WERI-Rb-1 (cell line): ENCODE measurements around the gene POU3F2.
A peak's percentile ranks its signal among the peaks of the same experiment; 100 is the strongest.

Experiments
- DNase-seq: peaks from one replicate; pipeline ENCODE4 v3.0.0-alpha.2; 2020
- H3K27ac ChIP-seq: fragments of 250-450 bp; sonication (Bioruptor Pico); 2 replicates; pipeline ENCODE4 v1.5.1; 2020; ENCODE audit warnings: mild to moderate bottlenecking, moderate library complexity
- H3K27me3 ChIP-seq: fragments of 250-450 bp; sonication (Bioruptor Pico); 2 replicates; pipeline ENCODE4 v1.5.1; 2021; ENCODE audit warnings: mild to moderate bottlenecking, low read depth, moderate library complexity; ENCODE audit not compliant: insufficient read depth, severe bottlenecking
- H3K36me3 ChIP-seq: fragments of 250-450 bp; sonication (Bioruptor Pico); 2 replicates; pipeline ENCODE4 v1.5.1; 2020; ENCODE audit warnings: mild to moderate bottlenecking, moderate library complexity
- H3K4me3 ChIP-seq: 2 replicates; pipeline ENCODE4 v1.5.1; 2011; ENCODE audit warnings: low read depth, mild to moderate bottlenecking, control low read depth, low read length
- H3K9me3 ChIP-seq: fragments of 250-450 bp; sonication (Bioruptor Pico); 2 replicates; pipeline ENCODE4 v1.5.1; 2021; ENCODE audit warnings: mild to moderate bottlenecking, moderate library complexity; ENCODE audit not compliant: severe bottlenecking
- TF ChIP-seq, protein P1 (sequence below): IDR thresholded peaks from 2 replicates; pipeline ENCODE4 v1.5.1; 2011; ENCODE audit warnings: low read depth, mild to moderate bottlenecking, control low read depth, inconsistent platforms, low read length

The POU3F2 gene

DNA sequence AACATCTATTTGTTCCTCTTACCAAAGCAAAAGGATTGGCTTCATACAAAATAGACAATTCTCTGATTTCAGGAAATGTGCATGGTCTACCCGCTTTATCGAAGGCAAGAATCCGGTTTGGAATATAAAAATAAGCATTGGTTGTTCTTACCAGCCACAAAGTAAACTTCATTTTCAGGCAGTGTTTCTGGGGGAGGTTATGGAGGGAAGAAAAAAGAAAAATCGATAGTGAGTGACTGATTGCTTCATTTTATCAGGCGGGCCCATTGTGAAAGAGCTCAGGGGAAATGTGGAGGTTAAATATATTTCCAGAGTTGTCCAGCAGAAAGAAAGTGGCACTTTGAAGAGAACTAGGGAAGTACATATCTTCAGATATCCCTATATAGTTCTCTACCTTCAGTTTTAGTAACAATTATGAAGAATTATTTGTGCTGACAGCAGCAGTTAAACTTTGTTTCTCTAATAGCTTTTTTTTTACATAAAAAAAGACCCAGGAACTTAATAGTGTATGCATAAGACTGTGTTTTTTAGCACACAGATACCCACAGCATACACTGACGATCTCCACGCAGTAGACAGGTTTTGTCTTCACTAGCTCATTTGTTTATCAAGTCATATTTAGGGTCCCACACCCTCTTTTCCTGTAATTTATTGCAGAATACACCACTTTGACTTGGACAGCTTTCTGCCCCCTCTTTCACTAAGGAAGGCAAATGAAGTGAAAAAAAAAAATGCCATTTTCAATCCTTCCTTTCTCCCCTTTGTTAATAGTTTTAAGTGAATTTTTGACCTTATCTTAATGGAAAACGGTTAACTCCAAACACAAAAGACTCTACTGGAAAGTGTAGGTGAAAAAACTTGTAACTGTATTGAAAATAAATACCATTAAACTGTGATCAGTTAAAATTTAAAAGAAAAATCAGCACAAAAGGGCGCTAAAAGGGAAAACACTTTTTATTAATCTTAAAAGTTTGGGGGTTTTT, 2.9 kb downstream of the POU3F2 start:
- Histone ChIP-seq H3K27me3 (peaks cover 41% of the 10 kb centered on the region), H3K9me3 (no peaks in the 10 kb centered on the region), H3K36me3 (no peaks in the 10 kb centered on the region), H3K27ac (no peak overlapping the region), H3K4me3 (no peak overlapping the region)
- no peak for DNase-seq
- TF ChIP-seq, protein P1, sequence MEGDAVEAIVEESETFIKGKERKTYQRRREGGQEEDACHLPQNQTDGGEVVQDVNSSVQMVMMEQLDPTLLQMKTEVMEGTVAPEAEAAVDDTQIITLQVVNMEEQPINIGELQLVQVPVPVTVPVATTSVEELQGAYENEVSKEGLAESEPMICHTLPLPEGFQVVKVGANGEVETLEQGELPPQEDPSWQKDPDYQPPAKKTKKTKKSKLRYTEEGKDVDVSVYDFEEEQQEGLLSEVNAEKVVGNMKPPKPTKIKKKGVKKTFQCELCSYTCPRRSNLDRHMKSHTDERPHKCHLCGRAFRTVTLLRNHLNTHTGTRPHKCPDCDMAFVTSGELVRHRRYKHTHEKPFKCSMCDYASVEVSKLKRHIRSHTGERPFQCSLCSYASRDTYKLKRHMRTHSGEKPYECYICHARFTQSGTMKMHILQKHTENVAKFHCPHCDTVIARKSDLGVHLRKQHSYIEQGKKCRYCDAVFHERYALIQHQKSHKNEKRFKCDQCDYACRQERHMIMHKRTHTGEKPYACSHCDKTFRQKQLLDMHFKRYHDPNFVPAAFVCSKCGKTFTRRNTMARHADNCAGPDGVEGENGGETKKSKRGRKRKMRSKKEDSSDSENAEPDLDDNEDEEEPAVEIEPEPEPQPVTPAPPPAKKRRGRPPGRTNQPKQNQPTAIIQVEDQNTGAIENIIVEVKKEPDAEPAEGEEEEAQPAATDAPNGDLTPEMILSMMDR: no peak

DNA sequence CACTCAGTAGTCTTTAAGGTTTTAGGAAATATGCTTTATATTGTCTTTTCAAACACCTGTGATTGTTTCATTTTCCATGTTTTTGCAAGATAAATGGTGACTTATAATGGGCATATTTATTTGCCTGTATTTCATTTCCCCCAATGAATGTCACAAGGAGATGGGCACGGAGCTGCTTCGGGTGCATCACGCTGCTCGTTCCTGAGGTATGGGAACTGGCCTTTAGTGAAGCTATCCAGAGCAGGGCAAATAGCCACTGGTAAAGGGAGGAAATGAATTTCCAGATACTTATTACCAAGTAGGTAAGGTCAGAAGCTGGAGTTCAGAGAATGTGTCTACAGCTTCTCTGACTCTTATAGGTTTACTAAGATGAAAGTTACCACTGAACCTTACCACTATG, 3.7 kb downstream of the POU3F2 start:
- TF ChIP-seq, protein P1: no peak
- H3K4me3 ChIP-seq: no peak overlapping the region
- DNase-seq: no peak
- no peak overlapping the region for H3K27ac ChIP-seq
- no peaks in the 10 kb centered on the region for H3K36me3 ChIP-seq
- H3K9me3 ChIP-seq: no peaks in the 10 kb centered on the region
- H3K27me3 ChIP-seq: peaks cover 33% of the 10 kb centered on the region

DNA sequence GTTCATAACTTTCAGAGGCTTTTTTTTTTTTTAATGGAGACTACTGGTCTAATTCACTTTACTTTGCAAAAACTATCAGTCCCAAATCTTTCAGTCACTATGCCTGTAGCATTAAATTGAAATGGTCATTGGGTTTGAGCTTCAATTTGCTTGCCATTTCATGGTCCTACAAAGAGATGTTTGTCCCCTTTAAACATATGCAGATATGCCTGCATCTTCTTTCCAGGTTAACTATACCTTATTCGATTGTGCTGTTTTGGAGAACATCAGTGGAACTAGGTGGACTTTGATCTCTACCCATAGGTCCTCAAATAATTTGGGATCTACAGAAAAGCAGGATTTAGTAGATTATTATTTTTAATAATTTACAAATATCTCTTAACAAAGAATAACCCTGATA, 4.6 kb downstream of the POU3F2 start:
- H3K36me3 ChIP-seq: no peaks in the 10 kb centered on the region
- TF ChIP-seq, protein P1: no peak
- no peak overlapping the region for H3K4me3 ChIP-seq
- no peak overlapping the region for H3K27ac ChIP-seq
- no peak for DNase-seq
- H3K9me3 ChIP-seq: no peaks in the 10 kb centered on the region
- peaks cover 23% of the 10 kb centered on the region for H3K27me3 ChIP-seq

DNA sequence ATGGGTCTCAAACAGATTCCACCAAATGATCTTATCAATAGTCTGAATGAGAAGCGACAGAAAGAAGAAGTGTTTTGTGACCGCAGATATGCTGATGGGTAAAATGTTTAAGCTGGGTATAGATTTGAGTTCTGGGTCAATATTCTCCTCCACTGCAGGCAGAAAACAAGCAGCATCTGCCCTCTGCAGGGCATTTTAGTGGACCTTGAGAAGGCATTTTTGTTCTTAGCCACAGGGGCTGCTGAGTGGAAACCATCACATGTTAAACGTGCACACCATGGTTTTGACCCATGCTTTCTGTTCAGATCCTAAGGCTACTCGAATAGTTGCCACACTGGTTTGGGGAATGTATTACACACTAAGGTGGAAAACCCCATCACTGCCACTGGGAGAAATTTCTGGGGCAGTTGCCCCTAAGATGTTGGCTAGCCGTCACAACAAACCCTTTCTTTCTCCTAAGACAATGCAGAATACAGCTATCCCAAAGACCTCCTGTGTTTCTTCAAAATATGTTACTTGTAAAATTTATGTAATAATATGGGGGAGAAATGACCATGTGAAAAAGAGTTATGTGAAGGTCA, 5.5 kb downstream of the POU3F2 start:
- peak; percentile 27 for DNase-seq
- TF ChIP-seq, protein P1: peak; percentile 60
- H3K27ac ChIP-seq: no peak overlapping the region
- H3K4me3 ChIP-seq: no peak overlapping the region
- no peaks in the 10 kb centered on the region for H3K9me3 ChIP-seq
- H3K27me3 ChIP-seq: peaks cover 28% of the 10 kb centered on the region
- no peaks in the 10 kb centered on the region for H3K36me3 ChIP-seq

DNA sequence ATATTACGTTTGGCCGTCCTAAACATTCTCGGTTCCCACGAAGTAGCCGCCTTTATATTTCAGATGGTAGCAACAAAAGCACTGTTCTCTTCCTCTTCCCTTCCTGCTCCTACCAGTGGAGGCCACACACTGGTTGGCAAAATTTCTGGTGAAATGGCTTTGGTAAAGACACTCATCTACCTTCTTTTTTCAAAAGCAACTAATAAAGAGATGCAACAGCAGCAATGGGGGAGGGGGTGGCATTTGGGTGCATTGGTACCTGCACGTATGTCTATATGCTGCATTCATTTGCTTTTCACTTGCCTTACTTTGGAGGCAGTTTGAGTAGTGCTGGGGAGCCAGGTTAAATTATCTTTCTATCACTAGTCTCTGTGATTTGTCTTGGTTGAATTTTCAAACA, 6.0 kb downstream of the POU3F2 start:
- Histone ChIP-seq H3K9me3 (no peaks in the 10 kb centered on the region), H3K4me3 (no peak overlapping the region), H3K27me3 (peaks cover 24% of the 10 kb centered on the region), H3K27ac (no peak overlapping the region), H3K36me3 (no peaks in the 10 kb centered on the region)
- DNase-seq: no peak
- TF ChIP-seq, protein P1: no peak
